ENCODE data around the gene KCNH3.
"Not testable (repeated sequence)": the region's sequence is repeated elsewhere in the genome, so short reads cannot be mapped to it uniquely, and the experiment has no call there.

The KCNH3 gene, protein sequence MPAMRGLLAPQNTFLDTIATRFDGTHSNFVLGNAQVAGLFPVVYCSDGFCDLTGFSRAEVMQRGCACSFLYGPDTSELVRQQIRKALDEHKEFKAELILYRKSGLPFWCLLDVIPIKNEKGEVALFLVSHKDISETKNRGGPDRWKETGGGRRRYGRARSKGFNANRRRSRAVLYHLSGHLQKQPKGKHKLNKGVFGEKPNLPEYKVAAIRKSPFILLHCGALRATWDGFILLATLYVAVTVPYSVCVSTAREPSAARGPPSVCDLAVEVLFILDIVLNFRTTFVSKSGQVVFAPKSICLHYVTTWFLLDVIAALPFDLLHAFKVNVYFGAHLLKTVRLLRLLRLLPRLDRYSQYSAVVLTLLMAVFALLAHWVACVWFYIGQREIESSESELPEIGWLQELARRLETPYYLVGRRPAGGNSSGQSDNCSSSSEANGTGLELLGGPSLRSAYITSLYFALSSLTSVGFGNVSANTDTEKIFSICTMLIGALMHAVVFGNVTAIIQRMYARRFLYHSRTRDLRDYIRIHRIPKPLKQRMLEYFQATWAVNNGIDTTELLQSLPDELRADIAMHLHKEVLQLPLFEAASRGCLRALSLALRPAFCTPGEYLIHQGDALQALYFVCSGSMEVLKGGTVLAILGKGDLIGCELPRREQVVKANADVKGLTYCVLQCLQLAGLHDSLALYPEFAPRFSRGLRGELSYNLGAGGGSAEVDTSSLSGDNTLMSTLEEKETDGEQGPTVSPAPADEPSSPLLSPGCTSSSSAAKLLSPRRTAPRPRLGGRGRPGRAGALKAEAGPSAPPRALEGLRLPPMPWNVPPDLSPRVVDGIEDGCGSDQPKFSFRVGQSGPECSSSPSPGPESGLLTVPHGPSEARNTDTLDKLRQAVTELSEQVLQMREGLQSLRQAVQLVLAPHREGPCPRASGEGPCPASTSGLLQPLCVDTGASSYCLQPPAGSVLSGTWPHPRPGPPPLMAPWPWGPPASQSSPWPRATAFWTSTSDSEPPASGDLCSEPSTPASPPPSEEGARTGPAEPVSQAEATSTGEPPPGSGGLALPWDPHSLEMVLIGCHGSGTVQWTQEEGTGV

DNA sequence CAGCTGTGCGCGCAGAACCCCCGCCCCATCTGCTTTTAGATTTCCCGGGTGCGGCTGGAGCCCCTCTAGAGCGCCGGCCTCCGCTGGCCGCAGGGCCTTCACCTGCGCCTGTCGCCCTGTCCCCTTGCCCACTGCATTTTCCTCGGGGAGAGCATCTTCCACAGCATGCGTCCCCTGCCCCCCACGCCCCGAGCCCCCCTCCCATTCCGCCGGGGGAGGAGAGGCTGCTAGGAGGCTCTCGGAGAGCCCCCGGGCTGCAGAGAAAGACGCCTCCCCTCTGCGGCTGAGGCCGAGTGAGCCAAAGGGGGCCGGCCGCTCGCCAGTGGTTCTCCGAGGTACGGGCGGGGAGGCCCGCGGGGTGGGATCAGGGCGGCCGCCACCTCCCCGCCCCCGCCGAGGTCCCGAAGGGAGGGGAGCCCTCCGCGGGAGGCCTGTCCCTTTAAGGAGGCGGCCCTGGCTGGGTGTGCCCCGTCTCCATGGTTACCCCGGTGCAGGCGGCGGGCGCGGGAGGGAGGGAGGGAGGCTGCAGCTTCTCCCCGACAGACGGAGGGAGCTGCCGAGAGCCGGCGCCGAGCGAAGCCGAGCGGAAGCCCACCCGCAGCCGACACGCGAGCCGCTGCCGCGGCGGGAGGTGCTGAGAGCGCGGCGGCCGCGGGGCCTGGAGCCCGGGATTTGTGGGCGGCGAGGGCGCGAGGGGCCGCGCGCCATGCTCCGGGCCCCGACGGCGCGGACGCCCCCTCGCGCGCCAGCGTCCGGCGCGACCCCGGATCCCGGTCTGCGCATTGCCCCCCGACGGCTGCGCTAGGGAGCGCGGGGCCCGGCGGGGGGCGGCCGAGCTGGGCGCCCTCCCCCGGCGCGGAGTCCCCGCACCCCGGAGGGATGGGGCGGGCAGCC is at the start of gene KCNH3:
TSS of gene KCNH3 (plus strand) at position 521 of the 894 bp plus-strand sequence. CDS start 387 bp downstream, outside the sequence.
- peak; percentile 39 for DNase-seq

DNA sequence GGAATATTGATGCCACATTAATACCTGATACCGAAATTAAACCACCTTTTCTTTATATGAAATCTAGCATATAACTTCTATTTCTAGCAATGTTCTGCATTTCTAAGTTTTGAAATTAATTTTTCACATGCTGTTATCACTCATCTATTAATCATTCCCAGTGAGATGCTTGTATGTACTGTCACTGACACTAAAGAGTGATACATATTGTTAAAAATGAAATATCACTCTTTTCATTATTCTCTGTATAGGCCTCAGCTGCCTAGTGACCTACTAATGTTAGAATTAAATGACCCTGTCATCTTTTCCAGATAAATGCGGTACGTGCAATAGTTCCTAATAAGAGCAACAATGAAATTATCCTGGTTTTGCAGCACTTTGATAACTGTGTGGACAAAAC is 49.7 kb upstream of the KCNH3 start:
- no peak for DNase-seq

GRCh38 chr12:49489720-49490119 is 49.1 kb upstream of the KCNH3 start:
- DNase-seq, result no peak

DNA sequence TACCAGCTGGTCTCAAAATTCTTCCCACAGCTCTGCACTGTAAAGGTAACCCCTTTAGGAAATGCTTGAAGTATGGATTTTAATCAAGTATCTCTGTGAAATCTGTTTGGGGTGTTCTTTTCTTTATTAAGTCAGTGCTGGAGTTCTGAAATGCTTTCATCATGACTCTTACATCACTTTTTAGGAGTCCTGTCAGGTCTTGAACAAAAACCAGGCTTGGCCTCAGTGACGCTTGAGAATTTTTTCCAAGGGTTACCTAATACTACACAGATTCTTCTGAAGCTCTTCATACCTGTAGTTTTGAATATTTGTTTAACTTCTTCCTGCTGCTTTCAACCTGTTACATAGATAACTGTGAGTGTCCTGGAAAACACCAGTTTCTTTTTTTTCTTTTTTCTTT is 47.0 kb upstream of the KCNH3 start:
- DNase-seq, result no peak

GRCh38 chr12:49493900-49494299 is 44.9 kb upstream of the KCNH3 start:
- DNase-seq, result no peak

DNA sequence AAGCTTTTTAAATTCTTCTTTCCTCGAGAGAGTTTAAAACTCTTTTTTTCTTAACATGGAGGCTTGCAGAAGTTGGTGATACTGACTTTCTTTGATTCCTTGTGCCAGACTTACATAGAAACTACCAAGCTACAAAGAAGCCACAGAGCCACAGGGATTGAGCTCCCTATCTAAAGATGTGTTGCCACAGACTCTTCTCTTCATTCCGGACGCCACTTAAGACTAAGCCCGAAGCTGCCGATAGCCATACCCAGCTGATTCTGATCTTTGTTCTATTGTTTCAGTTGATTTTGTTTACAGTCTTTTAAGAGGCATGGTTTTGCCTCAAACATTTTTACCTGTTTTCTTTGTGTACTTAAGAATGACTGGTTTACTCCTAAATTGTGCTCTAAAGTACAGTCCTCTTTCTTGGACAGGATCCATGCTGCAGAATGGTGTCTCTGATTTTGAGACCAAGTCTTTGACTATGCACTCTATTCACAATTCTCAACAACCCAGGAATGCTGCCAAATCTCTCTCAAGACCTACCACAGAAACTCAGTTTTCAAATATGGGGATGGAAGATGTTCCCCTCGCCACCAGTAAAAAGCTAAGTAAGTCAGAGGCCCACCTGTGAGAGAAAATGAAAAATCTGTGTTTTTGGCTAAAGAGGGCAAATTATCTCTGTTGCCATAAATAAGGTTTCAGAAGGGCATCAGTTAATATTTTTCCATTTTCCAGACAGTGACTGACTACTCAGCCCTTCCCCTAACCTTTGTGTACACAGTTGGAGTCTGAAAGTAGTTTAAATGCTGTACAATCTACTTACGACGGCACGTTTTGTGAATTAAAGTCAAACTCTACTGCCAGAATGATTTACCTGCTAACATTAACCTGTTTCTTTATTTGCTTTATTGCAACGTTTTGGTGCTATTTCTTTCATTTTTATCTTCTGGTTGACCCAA is 42.1 kb upstream of the KCNH3 start:
- no peak for DNase-seq

DNA sequence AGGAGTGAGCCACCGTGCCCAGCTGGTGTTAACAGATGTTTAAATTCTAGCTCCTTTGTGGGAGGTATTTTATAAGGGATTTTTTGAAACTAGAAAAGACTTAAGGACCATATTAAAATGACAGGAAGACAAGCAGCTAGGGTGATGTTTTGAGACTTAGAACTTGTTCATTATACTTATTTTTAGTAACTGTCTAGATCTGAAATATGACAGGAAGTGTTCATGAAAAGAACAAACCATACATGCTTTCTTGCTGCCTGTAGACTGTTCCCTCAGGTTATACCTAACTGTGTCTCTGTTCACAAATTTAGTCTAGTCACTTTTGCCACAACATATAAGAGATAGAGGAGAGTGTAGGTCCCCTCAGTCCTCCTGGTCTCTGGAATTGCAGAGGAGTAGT is 36.9 kb upstream of the KCNH3 start:
- no peak for DNase-seq

DNA sequence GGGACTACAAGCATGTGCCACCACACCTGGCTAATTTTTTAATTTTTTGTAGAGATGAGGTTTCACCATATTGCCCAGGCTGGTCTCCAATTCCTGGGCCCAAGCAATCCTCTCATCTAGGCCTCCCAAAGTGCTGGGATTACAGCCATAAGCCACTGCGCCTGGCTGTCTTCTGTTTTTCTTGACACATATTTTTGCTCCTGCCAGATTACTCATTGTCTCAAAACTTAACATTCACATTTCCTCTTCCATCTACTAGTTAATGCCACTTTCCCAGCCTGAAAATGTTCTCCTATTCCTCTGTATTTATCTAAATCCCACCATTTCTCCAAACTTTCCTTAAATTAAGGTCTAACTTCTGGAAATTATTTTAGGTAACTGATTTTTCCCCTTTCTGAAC is 36.2 kb upstream of the KCNH3 start:
- no peak for DNase-seq

DNA sequence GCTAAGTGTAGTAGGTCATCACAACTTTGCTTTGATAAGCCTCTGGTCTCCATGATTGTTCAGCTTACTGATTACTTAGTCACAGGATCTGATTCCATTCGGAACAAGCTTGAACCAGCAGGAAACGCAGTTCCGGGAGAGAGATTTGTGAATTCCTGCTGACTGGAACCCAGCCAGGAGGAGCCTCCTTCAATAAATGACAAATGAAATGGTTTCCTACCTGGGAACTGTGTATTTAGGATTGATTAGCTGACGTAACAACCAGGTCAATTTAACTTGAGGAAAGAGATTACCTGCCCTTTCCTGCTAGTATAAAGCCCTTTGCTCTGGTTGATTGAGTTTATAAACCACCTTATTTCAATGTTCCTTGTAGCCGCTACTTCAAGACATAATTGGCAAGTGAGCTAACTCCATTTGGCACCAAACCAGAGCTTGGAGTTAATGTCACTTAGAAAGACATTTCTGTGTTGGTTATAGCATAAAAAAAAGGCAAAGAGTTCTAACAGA is 35.1 kb upstream of the KCNH3 start:
- DNase-seq, result no peak

- DNase-seq, result no peak
Observed at GRCh38 chr12:49505672-49506071, 33.2 kb upstream of the KCNH3 start.

GRCh38 chr12:49507139-49507538 is 31.7 kb upstream of the KCNH3 start:
- no peak for DNase-seq

DNA sequence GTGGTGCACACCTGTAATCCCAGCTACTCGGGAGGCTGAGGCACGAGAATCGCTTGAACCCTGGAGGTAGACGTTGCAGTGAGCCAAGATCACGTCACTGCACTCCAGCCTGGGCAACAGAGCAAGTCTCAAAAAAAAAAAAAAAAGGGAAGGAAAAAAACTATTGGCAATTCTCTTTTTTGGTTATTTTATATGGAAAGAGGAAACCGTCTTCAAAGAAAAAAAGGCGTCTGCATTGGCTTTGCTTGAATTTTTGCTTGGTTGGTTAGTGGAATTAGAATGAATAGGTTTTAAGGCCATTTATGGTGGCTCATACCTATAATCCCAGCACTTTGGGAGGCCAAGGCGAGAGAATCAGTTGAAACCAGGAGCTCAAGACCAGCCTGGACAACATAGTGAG is 29.1 kb upstream of the KCNH3 start:
- not testable (repeated sequence) for DNase-seq

GRCh38 chr12:49511410-49511809 is 27.4 kb upstream of the KCNH3 start:
- DNase-seq, result no peak

- no peak for DNase-seq
Observed at GRCh38 chr12:49512546-49512945, 26.3 kb upstream of the KCNH3 start.

DNA sequence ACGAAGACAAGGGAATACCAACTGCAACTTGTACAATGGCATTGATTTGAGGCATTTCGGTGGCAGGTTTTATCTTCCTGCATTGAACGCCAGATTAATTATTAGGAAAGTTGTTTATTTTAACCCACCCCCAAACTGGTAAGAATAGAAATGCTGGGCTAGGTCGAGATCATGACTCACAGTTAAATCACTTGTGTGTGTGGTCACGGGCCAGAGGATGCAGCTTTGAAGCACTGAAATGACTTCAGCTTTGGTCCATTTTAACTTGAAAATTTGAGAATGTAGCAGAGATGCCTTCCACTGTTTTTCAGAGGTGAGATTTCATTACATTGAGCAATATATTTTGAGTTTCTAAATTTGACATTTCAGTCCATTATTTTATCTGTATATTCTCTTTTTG is 23.6 kb upstream of the KCNH3 start:
- DNase-seq, result no peak

DNA sequence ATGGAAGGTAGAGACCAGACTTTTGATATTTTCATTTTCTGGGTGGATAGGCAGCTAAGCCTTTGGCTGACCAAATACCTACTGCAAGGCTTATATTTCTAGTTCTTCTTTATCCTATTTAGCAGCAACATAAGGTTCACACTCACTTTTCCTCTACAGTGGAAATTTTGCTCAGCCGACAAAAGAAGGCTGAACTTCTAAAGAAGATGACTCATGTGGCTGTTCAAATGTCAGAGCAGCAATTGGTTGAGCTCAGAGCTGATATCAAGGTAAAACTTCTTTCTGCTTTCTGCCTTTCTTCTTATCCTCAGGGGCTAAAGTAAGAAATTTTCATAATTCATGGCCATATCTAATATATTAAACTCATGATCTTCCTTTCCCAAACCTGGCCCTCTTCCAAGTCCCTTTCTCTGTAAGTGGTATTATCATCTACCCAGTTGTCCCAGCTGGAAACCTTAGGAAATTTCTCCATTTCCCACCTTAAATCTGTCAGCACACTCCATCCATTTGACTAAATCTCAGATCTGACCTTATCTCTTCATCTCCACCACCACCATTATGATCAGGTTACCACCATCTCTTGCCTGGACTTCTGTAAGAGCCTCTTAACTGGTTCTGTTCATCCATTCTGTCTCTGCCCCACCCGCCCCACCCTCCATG is 19.8 kb upstream of the KCNH3 start:
- DNase-seq, result no peak

DNA sequence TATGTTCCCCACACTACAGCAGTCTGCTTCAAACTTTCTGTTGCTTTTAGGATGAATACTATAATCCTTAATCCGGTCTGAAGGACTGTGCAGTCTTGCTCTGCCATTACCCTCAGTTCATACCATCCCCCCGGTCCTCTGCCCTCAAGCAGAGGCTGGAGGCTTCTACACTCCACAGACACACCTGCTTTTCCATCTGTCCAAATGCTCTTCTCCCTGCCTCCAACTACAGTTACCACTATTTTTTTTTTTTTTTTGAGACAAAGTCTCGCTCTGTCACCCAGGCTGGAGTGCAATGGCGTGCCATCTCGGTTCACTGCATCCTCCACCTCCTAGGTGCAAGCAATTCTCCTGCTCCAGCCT is 19.3 kb upstream of the KCNH3 start:
- no peak for DNase-seq

DNA sequence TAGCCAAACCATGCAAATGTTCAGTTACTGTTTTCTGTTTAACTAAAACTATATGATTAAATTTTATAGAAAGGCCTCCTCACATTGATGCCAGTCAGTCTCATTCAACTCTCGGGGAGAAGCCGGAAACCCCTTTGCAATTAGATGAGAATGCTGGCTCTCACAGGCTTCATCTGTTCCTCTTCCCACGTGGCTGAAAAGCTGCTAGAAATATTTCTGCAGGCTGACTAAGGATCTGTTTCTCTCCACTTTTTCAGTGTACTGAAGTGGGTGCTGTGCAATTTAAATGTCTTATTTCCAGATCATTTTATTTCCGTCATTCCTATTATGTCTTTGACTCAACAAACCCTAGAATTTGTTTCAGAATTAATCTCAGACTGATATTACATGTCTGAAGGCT is 17.4 kb upstream of the KCNH3 start:
- no peak for DNase-seq

DNA sequence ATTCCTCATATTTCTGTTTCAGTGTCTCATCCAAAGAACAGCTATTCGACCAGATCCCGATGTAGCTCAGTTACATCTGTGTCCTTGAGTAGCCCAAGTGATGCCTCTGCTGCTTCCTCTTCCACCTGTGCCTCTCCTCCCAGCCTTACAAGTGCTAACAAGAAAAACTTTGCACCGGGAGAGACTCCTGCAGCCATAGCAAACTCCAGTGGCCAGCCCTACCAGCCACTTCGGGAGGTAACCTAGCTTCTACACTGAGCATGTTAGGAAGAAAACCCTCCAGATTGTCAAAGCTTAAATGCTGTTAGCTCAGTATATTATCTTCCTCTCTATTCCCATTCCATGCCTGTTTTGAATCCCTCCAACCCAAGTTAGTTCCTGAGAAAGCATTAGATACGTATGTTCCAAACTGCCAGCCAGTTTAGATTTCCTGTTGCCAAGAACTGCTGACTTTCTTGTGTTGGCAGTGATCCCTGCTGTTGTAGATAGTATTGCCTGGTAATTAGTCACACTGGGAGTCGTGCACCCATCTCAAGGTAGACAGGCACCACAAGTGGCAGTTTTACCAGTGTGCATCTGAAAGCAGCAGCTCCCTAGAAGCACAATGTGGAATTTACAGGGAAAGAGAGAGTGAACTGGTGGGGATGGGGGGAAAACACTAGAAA is 14.0 kb upstream of the KCNH3 start:
- no peak for DNase-seq

DNA sequence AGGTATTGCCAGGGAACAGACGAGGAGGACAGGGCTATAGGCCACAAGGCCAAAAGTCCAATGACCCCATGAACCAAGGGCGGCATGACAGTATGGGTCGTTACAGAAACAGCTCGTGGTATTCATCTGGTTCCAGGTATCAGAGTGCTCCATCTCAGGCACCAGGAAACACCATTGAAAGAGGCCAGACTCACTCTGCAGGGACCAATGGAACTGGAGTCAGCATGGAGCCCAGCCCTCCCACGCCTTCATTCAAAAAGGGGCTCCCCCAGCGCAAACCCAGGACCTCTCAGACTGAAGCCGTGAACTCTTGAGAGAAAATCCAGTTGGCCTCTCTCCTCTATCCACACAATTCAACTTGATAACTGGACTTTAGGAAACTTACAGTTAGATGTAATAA is 12.9 kb upstream of the KCNH3 start:
- DNase-seq, result no peak
